ENCODE data around the gene MRTFA.

DNA sequence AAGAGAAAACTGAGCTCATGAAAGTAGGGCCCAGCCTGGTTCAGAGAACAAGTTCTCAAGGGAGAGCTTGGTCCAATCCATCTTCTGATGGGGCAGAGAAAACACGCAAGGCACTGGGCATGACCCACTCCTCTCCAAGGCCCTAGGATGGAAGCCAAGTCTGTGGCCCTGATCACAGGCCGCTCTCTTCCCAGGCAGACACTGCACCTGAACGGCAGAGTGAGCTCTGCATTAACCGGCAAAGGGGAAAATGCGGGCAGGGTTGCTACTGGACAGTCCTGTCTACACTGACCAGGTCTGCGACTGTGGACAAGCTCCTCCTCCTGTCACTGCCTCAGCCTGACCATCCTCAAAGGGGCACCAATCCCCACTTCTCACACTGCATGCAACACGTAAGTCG, 216.8 kb downstream of the MRTFA start:
- TF ChIP-seq ATF6 (CRISPR knock-in tag; IDR thresholded peaks at IDR 0.05), result no peak
- TF ChIP-seq POLR2A (conservative IDR thresholded peaks at IDR 0.05), result no peak
- no peak for TF ChIP-seq RFX7 (CRISPR knock-in tag; IDR thresholded peaks at IDR 0.05)
